NT2/D1 (cell line): ENCODE measurements around the gene MB21D2.
"Not testable (repeated sequence)": the region's sequence is repeated elsewhere in the genome, so short reads cannot be mapped to it uniquely, and the experiment has no call there.

Source experiments
- DNase-seq: peaks from one replicate; pipeline ENCODE4 v3.0.0-alpha.2; 2011; ENCODE audit warnings: low read depth, low spot score
- H3K27me3 ChIP-seq: 2 replicates; pipeline ENCODE4 v1.6.0; 2011; ENCODE audit warnings: mild to moderate bottlenecking; ENCODE audit not compliant: insufficient read length, insufficient read depth
- H3K36me3 ChIP-seq: 2 replicates; pipeline ENCODE4 v1.6.1; 2011; ENCODE audit warnings: mild to moderate bottlenecking, low read length, mixed read lengths; ENCODE audit not compliant: insufficient read depth, insufficient read length
- H3K4me1 ChIP-seq: 2 replicates; pipeline ENCODE4 v1.5.1; 2011; ENCODE audit not compliant: insufficient read depth, insufficient read length
- H3K4me3 ChIP-seq: 2 replicates; pipeline ENCODE4 v1.5.1; 2011; ENCODE audit warnings: low read depth; ENCODE audit not compliant: insufficient read length
- H3K9ac ChIP-seq: 2 replicates; pipeline ENCODE4 v1.6.0; 2011; ENCODE audit warnings: low read depth; ENCODE audit not compliant: insufficient read length
- H3K9me3 ChIP-seq: 2 replicates; pipeline ENCODE4 v1.5.1; 2011; ENCODE audit warnings: mild to moderate bottlenecking, low read length; ENCODE audit not compliant: insufficient read depth
- SUZ12 ChIP-seq: IDR thresholded peaks from 2 replicates; pipeline ENCODE4 v1.6.1; 2011; ENCODE audit not compliant: insufficient read length, insufficient read depth; ENCODE audit errors: extremely low read depth
- YY1 ChIP-seq: IDR thresholded peaks from 2 replicates; pipeline ENCODE4 v1.6.1; 2011; ENCODE audit not compliant: insufficient read length, insufficient read depth
- ZNF274 ChIP-seq: IDR thresholded peaks from 2 replicates; pipeline ENCODE4 v1.6.1; 2011; ENCODE audit warnings: mild to moderate bottlenecking, low read depth, low read length

MB21D2 gene

GRCh38 chr3:192802957-192803899 lies 114.4 kb downstream of the MB21D2 start:
- Histone ChIP-seq H3K9ac (no peak overlapping the region), H3K4me1 (no peaks in the 10 kb centered on the region), H3K36me3 (peaks cover 15% of the 10 kb centered on the region), H3K27me3 (no peaks in the 10 kb centered on the region), H3K9me3 (no peaks in the 10 kb centered on the region), H3K4me3 (no peak overlapping the region)
- DNase-seq: peak; percentile 36
- TF ChIP-seq YY1 (no peak), SUZ12 (no peak), ZNF274 (no peak)

- Histone ChIP-seq H3K27me3 (no peaks in the 10 kb centered on the region), H3K4me3 (no peak overlapping the region), H3K4me1 (no peaks in the 10 kb centered on the region), H3K9me3 (no peaks in the 10 kb centered on the region), H3K36me3 (peaks cover 15% of the 10 kb centered on the region), H3K9ac (no peak overlapping the region)
- DNase-seq: no peak
- TF ChIP-seq YY1 (no peak), SUZ12 (no peak), ZNF274 (no peak)
These were observed 115.7 kb downstream of the MB21D2 start for GRCh38 chr3:192801985-192802384.

- Histone ChIP-seq H3K4me3 (no peak overlapping the region), H3K9ac (no peak overlapping the region), H3K4me1 (no peaks in the 10 kb centered on the region), H3K27me3 (no peaks in the 10 kb centered on the region), H3K36me3 (peaks cover 22% of the 10 kb centered on the region), H3K9me3 (no peaks in the 10 kb centered on the region)
- DNase-seq: no peak
- no peak for TF ChIP-seq ZNF274
- TF ChIP-seq YY1: no peak
- no peak for TF ChIP-seq SUZ12
These were observed 117.9 kb downstream of the MB21D2 start for GRCh38 chr3:192799721-192800120.

- TF ChIP-seq ZNF274 (no peak), YY1 (no peak), SUZ12 (no peak)
- DNase-seq: no peak
- H3K9ac ChIP-seq: no peak overlapping the region
- H3K9me3 ChIP-seq: no peaks in the 10 kb centered on the region
- H3K36me3 ChIP-seq: peaks cover 22% of the 10 kb centered on the region
- no peaks in the 10 kb centered on the region for H3K4me1 ChIP-seq
- H3K4me3 ChIP-seq: no peak overlapping the region
- H3K27me3 ChIP-seq: no peaks in the 10 kb centered on the region
These were observed 122.6 kb downstream of the MB21D2 start for GRCh38 chr3:192795021-192795420.

- H3K9ac ChIP-seq: no peak overlapping the region
- TF ChIP-seq ZNF274 (no peak), YY1 (no peak), SUZ12 (no peak)
- no peak for DNase-seq
- H3K27me3 ChIP-seq: no peaks in the 10 kb centered on the region
- no peak overlapping the region for H3K4me3 ChIP-seq
- no peaks in the 10 kb centered on the region for H3K4me1 ChIP-seq
- H3K36me3 ChIP-seq: peaks cover 17% of the 10 kb centered on the region
- H3K9me3 ChIP-seq: no peaks in the 10 kb centered on the region
These were observed 123.4 kb downstream of the MB21D2 start for GRCh38 chr3:192794216-192794615.

DNA sequence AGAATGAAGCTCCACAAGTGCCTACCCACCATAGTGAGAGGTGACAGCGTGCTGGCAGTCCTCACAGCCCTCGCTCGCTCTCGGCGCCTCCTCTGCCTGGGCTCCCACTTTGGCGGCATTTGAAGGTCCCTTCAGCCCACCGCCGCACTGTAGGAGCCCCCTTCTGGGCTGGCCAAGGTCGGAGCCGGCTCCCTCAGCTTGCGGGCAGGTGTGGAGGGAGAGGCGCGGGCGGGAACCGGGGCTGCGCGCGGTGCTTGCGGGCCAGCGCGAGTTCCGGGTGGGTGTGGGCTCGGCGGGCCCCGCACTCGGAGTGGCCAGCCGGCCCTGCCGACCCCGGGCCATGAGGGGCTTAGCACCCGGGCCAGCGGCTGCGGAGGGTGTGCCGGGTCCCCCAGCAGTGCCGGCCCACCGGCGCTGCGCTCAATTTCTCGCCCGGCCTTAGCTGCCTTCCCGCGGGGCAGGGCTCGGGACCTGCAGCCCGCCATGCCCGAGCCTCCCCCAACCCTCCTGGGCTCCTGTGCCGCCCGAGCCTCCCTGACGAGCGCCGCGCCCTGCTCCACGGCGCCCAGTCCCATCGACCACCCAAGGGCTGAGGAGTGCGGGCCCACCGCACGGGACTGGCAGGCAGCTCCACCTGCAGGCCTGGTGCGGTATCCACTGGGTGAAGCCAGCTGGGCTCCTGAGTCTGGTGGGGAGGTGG lies 128.7 kb downstream of the MB21D2 start:
- not testable (repeated sequence) for H3K4me3 ChIP-seq, H3K4me1 ChIP-seq, H3K9ac ChIP-seq, H3K9me3 ChIP-seq, DNase-seq, H3K36me3 ChIP-seq, H3K27me3 ChIP-seq

DNA sequence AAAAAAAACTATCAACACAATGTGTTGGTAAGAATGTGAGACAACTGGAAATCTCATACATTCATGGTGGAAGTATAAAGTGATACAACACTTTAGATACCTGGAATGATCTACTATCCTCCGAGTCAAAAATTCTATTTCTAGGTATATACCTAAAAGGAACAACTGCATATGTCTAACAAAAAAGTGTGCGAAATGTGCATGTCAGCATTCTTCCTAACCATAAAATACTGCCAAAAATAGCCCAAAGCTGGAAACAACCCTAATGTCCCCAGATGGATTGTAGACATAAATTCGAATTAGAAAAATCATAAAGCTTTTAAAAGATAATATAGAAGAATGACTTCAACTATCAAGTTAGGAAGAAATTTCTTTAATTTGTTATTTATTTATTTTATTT lies 139.1 kb downstream of the MB21D2 start:
- Histone ChIP-seq H3K4me1 (no peaks in the 10 kb centered on the region), H3K9ac (no peak overlapping the region), H3K36me3 (no peaks in the 10 kb centered on the region), H3K4me3 (no peak overlapping the region), H3K9me3 (peaks cover 10% of the 10 kb centered on the region), H3K27me3 (no peaks in the 10 kb centered on the region)
- no peak for DNase-seq
- TF ChIP-seq ZNF274 (no peak), YY1 (no peak)

- not testable (repeated sequence) for H3K36me3 ChIP-seq, H3K9ac ChIP-seq, DNase-seq, H3K4me1 ChIP-seq, H3K27me3 ChIP-seq, H3K4me3 ChIP-seq
- peaks cover 10% of the 10 kb centered on the region for H3K9me3 ChIP-seq
These were observed 143.3 kb downstream of the MB21D2 start for GRCh38 chr3:192774341-192774740.
